Smooth muscle cell (in vitro differentiated cells): ENCODE data around the gene C15orf61. TPM values are rescaled to one million over a fixed set of nuclear protein-coding genes. Genes with fewer than 3 reads are reported as not detected.

ENCODE experiments used
- polyA plus RNA-seq: library from polyadenylated mRNA; unstranded; fragments of >200 nt; fragmentation: Nextera tagmentation; extraction: Ambion mirVana; gene quantifications from 2 replicates; pipeline ENCODE4 v1.2.1, GENCODE V29; 2016
- total RNA-seq: library from RNA; depleted of rRNA; stranded (reverse); fragments of >200 nt; gene quantifications from 2 replicates; pipeline ENCODE4 v1.2.3, GENCODE V29; 2014

Gene C15orf61
- total and polyA plus RNA-seq, 2 experiments from 2014 or later, result 5.6 to 8.0 TPM

Other genes with a start within 250 kb of the C15orf61 start
- 4.4 and 6.9 TPM in 2 replicates for gene MAP2K5, start 21.6 kb downstream of the C15orf61 start, total RNA-seq
- 7.4 and 18.3 TPM in 2 replicates for gene MAP2K5, start 21.6 kb downstream of the C15orf61 start, polyA plus RNA-seq